GM12878 (cell line): ENCODE measurements around the gene TBCD. TPM values are rescaled to one million over a fixed set of nuclear protein-coding genes. Genes with fewer than 3 reads are reported as not detected.

Experiments
- ATAC-seq: fragments of 200-7000 bp; cut with Tn5 transposase; 3 replicates; pipeline ENCODE4 v1.9.1; 2020; ENCODE audit warnings: mild to moderate bottlenecking, moderate library complexity
- BruUV-seq: library from RNA; stranded (reverse); fragments of 400-500 nt; replicated peaks from 2 replicates; lab custom pipeline; 2021; lab: Mats Ljungman, UMichigan
- CTCF ChIA-PET: fragments of 300-600 bp; sonication (Branson Sonifier 250); formaldehyde crosslinking; extraction: SDS; loops from one replicate; lab custom pipeline; 2021; ENCODE audit warnings: inconsistent platforms; lab: Yijun Ruan, JAX
- POLR2A ChIA-PET: fragments of 350-600 bp; formaldehyde crosslinking; extraction: SDS; loops from one replicate; lab custom pipeline; 2021; ENCODE audit warnings: inconsistent platforms; lab: Charles Lee
- RAD21 ChIA-PET: fragments of 300-600 bp; sonication (Branson Sonifier 250); formaldehyde crosslinking; loops from one replicate; lab custom pipeline; 2023; ENCODE audit warnings: antibody characterized with exemption; ENCODE audit not compliant: unreplicated experiment; lab: Charles Lee
- SMC1A ChIA-PET: fragments of 300-600 bp; sonication (Branson Sonifier 250); formaldehyde crosslinking; loops from one replicate; lab custom pipeline; 2023; ENCODE audit not compliant: unreplicated experiment, uncharacterized antibody; lab: Charles Lee
- DNase-seq: peaks from one replicate; pipeline ENCODE4 v3.0.0-alpha.2; 2011; ENCODE audit warnings: low read depth, low spot score
- FAIRE-seq: peaks from 3 replicates; lab custom pipeline; 2011; peaks lifted over from hg19 to GRCh38; lab: Jason Lieb, UNC
- H2AFZ ChIP-seq: 2 replicates; pipeline ENCODE4 v1.6.0; 2011; ENCODE audit warnings: low read depth, low read length, control low read depth; ENCODE audit not compliant: control insufficient read depth
- H3K27ac ChIP-seq: 2 replicates; pipeline ENCODE4 v1.5.1; 2011; ENCODE audit warnings: control low read depth; ENCODE audit not compliant: control insufficient read depth, insufficient read depth
- H3K27me3 ChIP-seq, 2 experiments: replicated peaks in 1 of 2; 2 replicates each; pipeline versions ENCODE4 v1.6.0 to v1.6.1; 2011; ENCODE audit warnings: low read length in 1 of 2; ENCODE audit not compliant: control insufficient read depth in 2 of 2, insufficient read depth in 2 of 2
- H3K36me3 ChIP-seq, 2 experiments: 2 replicates each; pipeline ENCODE4 v1.5.1; 2011; ENCODE audit warnings: low read length in 1 of 2; ENCODE audit not compliant: control insufficient read depth in 2 of 2, insufficient read depth in 2 of 2
- H3K4me1 ChIP-seq: 2 replicates; pipeline ENCODE4 v1.6.1; 2011; ENCODE audit warnings: mild to moderate bottlenecking, low read length, moderate library complexity, mixed read lengths; ENCODE audit not compliant: control insufficient read depth, insufficient read depth
- H3K4me2 ChIP-seq: 2 replicates; pipeline ENCODE4 v1.6.0; 2011; ENCODE audit warnings: control low read depth; ENCODE audit not compliant: control insufficient read depth, insufficient read depth
- H3K4me3 ChIP-seq: fragments of 200-600 bp; sonication (generic); 2 replicates; pipeline ENCODE4 v1.5.1; 2016
- H3K79me2 ChIP-seq: 2 replicates; pipeline ENCODE4 v1.6.0; 2011; ENCODE audit warnings: low read length; ENCODE audit not compliant: control insufficient read depth, insufficient read depth
- H3K9ac ChIP-seq: 2 replicates; pipeline ENCODE4 v1.8.0; 2011; ENCODE audit warnings: low read length, control low read depth, mixed read lengths; ENCODE audit not compliant: control insufficient read depth, insufficient read depth
- H3K9me3 ChIP-seq: replicated peaks from 3 replicates; pipeline ENCODE4 v1.5.1; 2011; ENCODE audit warnings: mild to moderate bottlenecking, low read length; ENCODE audit not compliant: control insufficient read depth, insufficient read depth
- H4K20me1 ChIP-seq: 2 replicates; pipeline ENCODE4 v1.6.0; 2011; ENCODE audit not compliant: control insufficient read depth, insufficient read depth
- ATF3 ChIP-seq: IDR thresholded peaks from 2 replicates; pipeline ENCODE4 v1.6.1; 2011; ENCODE audit warnings: low read depth, mild to moderate bottlenecking, low read length, moderate library complexity, borderline replicate concordance; ENCODE audit errors: extremely low read depth
- ELK1 ChIP-seq: IDR thresholded peaks from 2 replicates; pipeline ENCODE4 v1.6.1; 2012; ENCODE audit warnings: low read depth, low read length, improper control_type of control experiment
- HSF1 ChIP-seq: fragments of 150-350 bp; IDR thresholded peaks from 2 replicates; pipeline ENCODE4 v1.6.1; 2014; ENCODE audit warnings: mild to moderate bottlenecking, low read depth, low read length
- JUNB ChIP-seq: IDR thresholded peaks from 2 replicates; pipeline ENCODE4 v1.6.1; 2016; ENCODE audit warnings: antibody characterized with exemption, mild to moderate bottlenecking
- NFXL1 ChIP-seq: fragments of 450-650 bp; IDR thresholded peaks from 2 replicates; pipeline ENCODE4 v1.6.1; 2017; ENCODE audit warnings: antibody characterized with exemption, mild to moderate bottlenecking, borderline replicate concordance
- PAX8 ChIP-seq: fragments of 450-650 bp; IDR thresholded peaks from 2 replicates; pipeline ENCODE4 v1.6.1; 2017; ENCODE audit warnings: mild to moderate bottlenecking, moderate library complexity
- POU2F2 ChIP-seq: IDR thresholded peaks from 3 replicates; pipeline ENCODE4 v1.6.1; 2011; ENCODE audit warnings: low read depth, mild to moderate bottlenecking, low read length, borderline replicate concordance
- RFX5 ChIP-seq: IDR thresholded peaks from 2 replicates; pipeline ENCODE4 v1.6.1; 2011; ENCODE audit warnings: low read depth, low read length, improper control_type of control experiment
- YBX1 ChIP-seq: fragments of 450-650 bp; IDR thresholded peaks from 2 replicates; pipeline ENCODE4 v1.6.1; 2016; ENCODE audit warnings: antibody characterized with exemption
- ZBTB33 ChIP-seq: fragments of 450-650 bp; IDR thresholded peaks from 2 replicates; pipeline ENCODE4 v1.6.1; 2017; ENCODE audit warnings: mild to moderate bottlenecking
- ZNF622 ChIP-seq: fragments of 450-650 bp; IDR thresholded peaks from 2 replicates; pipeline ENCODE4 v1.6.1; 2017; ENCODE audit warnings: mild to moderate bottlenecking, inconsistent platforms
- WGBS: methylation state at CpG from one replicate; pipeline ENCODE4 v1.1.6; 2016; ENCODE audit warnings: low lambda C conversion rate; ENCODE audit not compliant: insufficient replicate concordance, insufficient coverage; ENCODE audit errors: missing lambda C conversion rate; 5-methylcytosine and 5-hydroxymethylcytosine counted together
- in situ Hi-C: fragments of 300-500 bp; cut with MboI; formaldehyde crosslinking; loops from 9 replicates; pipeline ENCODE4 v1.14.3; 2018; ENCODE audit warnings: mixed read lengths
- intact Hi-C: fragments of 100-400 bp; cut with micrococcal nuclease; formaldehyde crosslinking; loops from one replicate; pipeline ENCODE4 v1.14.2; 2022; ENCODE audit not compliant: unreplicated experiment
- polyA plus RNA-seq, 11 experiments: library from polyadenylated mRNA; depleted of rRNA in 4 of 11; unstranded in 6 of 11; stranded (reverse) in 5 of 11; fragments of >200 nt; fragmentation: Nextera tagmentation in 4 of 11; fragmentation: Illumina TruSeq in 1 of 11; extraction: Ambion mirVana in 4 of 11; extraction: Trizol in 1 of 11; gene quantifications; 1 replicate in 1 of 11; 2 replicates in 10 of 11; pipeline versions ENCODE4 v1.2.1 to v1.2.3, GENCODE V29; 2011 to 2016; ENCODE audit warnings: inconsistent platforms in 2 of 11, missing spikeins in 2 of 11, low read depth in 1 of 11
- total RNA-seq, 4 experiments: library from RNA; depleted of rRNA in 3 of 4; stranded (reverse); fragments of >200 nt in 3 of 4; fragmentation: Illumina TruSeq in 1 of 4; extraction: Trizol in 1 of 4; gene quantifications; 2 replicates each; pipeline versions ENCODE4 v1.2.1 to v1.2.3, GENCODE V29; 2013 to 2021
- TF ChIP-seq, protein P1 (sequence below): IDR thresholded peaks from 2 replicates; pipeline ENCODE4 v1.6.1; 2012; ENCODE audit warnings: mild to moderate bottlenecking, low read depth, low read length

TBCD gene
- total and polyA plus RNA-seq, 10 of the 15 experiments (the other 5 are each of a cell fraction or from before 2014, with no cell fraction given) = 10.3 to 114 (median 52.4) TPM

DNA sequence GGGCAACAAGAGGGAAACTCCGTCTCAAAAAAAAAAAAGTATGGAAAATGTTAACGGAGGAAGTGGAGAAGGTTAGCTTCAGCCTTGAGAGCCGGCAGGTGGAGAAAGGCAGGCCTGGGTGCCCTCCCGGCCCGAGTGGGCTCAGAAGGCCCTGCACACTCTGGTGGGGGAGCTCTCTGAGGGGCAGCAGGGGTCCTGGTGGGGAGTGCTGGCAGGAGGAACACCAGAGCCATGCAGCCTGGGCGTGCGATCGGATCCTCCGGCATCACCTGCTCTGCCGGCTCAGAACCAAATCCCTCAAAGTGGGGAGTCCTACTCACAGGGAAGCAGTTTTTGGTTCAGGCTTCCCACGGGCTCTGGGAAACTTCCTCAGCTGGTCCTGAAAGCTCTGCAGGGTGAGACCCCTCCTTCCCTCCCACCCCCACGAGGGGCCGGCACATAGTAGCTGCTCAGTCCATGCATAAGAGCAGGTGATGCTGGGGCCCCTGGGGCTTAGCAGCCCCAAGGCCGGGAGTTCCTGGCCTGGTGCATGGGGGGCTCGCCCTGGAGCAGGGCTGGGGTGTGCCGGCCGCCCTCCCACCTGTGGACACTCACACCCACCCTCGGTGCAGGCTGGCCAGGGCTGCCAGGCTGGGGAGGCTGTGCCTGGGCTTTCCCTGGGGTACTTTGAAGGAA lies 15.2 kb upstream of the TBCD start:
- H3K4me3 ChIP-seq = no peak overlapping the region
- CTCF ChIA-PET = no interaction called here
- H3K4me1 ChIP-seq = no peaks in the 10 kb centered on the region
- in situ Hi-C loops (no loop called here), intact Hi-C loops (no loop called here)
- RAD21 ChIA-PET = no interaction called here
- H3K4me2 ChIP-seq = no peak overlapping the region
- no peaks in the 10 kb centered on the region for H4K20me1 ChIP-seq
- POLR2A ChIA-PET = no interaction called here
- H2AFZ ChIP-seq = no peak overlapping the region
- H3K27me3 ChIP-seq = no peaks in the 10 kb centered on the region
- H3K79me2 ChIP-seq = no peaks in the 10 kb centered on the region
- SMC1A ChIA-PET = interaction anchor here (0.8 kb wide), 1 partner anchor 138 kb away, joined by 3 read pairs; no protein-coding TSS in a partner anchor
- no peak overlapping the region for H3K9ac ChIP-seq
- peaks cover 16% of the 10 kb centered on the region; the same call in 2 of the 3 replicates for H3K9me3 ChIP-seq
- no peak overlapping the region for H3K27ac ChIP-seq
- TF ChIP-seq PAX8 (no peak), HSF1 (no peak), NFXL1 (no peak), ATF3 (no peak), RFX5 (no peak), ZBTB33 (no peak), JUNB (no peak), ELK1 (no peak), YBX1 (no peak), ZNF622 (no peak), POU2F2 (no peak)
- TF ChIP-seq, protein P1, sequence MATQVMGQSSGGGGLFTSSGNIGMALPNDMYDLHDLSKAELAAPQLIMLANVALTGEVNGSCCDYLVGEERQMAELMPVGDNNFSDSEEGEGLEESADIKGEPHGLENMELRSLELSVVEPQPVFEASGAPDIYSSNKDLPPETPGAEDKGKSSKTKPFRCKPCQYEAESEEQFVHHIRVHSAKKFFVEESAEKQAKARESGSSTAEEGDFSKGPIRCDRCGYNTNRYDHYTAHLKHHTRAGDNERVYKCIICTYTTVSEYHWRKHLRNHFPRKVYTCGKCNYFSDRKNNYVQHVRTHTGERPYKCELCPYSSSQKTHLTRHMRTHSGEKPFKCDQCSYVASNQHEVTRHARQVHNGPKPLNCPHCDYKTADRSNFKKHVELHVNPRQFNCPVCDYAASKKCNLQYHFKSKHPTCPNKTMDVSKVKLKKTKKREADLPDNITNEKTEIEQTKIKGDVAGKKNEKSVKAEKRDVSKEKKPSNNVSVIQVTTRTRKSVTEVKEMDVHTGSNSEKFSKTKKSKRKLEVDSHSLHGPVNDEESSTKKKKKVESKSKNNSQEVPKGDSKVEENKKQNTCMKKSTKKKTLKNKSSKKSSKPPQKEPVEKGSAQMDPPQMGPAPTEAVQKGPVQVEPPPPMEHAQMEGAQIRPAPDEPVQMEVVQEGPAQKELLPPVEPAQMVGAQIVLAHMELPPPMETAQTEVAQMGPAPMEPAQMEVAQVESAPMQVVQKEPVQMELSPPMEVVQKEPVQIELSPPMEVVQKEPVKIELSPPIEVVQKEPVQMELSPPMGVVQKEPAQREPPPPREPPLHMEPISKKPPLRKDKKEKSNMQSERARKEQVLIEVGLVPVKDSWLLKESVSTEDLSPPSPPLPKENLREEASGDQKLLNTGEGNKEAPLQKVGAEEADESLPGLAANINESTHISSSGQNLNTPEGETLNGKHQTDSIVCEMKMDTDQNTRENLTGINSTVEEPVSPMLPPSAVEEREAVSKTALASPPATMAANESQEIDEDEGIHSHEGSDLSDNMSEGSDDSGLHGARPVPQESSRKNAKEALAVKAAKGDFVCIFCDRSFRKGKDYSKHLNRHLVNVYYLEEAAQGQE = no peak
- no peak for FAIRE-seq
- no TSS peak for BruUV-seq
- H3K36me3 ChIP-seq = no peaks in the 10 kb centered on the region
- ATAC-seq = no peak
- no peak for DNase-seq
- 58% methylated on average over 18 of the region's 18 CpGs for WGBS
